ENCODE results near the gene CLCN7. TPM values are rescaled to one million over a fixed set of nuclear protein-coding genes. Genes with fewer than 3 reads are reported as not detected.

Gene CLCN7
- total and polyA plus RNA-seq, 2 of the 13 experiments (the other 11 are each of a cell fraction or from before 2014, with no cell fraction given), result 24.6 to 25.1 TPM

DNA sequence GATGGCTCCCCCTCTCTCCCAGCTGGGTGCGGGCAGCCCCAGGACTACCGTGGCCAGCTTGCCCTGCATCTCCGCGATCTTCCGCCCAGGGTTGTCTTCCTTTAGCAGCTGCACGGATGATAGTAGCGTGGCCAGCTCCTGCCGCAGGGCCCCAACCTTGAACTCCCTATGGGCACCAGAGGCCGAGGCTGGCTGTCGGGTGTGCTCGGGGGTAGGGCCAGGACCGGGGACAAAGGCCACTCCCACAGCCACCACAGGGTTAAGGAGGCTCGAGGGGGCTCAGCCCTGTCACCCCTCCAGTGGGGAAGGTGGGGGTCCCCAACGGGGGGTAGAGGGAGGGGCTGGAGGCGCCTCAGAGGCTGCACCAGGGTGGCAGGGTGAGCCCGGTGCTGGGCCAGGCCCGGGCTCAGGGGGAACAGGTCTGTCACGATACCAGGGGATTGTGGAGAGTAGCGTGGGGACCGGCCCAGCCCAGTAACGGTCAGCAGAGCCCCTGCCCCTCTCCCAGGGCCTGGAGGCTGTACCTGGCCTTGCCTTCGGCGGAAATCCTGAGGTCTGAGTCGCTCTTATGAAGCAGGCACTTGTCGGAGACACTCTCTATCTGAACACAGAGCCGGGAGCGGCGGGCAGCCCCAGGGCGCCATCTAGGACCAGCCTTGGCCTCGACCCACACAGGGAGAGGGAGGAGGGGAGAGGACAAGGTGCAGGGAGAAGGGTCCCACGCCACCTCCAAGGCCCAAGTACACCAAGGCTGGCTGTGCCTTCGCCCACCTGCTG is 38.7 kb downstream of the CLCN7 start (continued):
- TF ChIP-seq, protein P1, sequence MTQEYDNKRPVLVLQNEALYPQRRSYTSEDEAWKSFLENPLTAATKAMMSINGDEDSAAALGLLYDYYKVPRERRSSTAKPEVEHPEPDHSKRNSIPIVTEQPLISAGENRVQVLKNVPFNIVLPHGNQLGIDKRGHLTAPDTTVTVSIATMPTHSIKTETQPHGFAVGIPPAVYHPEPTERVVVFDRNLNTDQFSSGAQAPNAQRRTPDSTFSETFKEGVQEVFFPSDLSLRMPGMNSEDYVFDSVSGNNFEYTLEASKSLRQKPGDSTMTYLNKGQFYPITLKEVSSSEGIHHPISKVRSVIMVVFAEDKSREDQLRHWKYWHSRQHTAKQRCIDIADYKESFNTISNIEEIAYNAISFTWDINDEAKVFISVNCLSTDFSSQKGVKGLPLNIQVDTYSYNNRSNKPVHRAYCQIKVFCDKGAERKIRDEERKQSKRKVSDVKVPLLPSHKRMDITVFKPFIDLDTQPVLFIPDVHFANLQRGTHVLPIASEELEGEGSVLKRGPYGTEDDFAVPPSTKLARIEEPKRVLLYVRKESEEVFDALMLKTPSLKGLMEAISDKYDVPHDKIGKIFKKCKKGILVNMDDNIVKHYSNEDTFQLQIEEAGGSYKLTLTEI (CRISPR knock-in tag; conservative IDR thresholded peaks at IDR 0.05), result no peak
- TF ChIP-seq ZNF709 (CRISPR knock-in tag; IDR thresholded peaks at IDR 0.05), result no peak

DNA sequence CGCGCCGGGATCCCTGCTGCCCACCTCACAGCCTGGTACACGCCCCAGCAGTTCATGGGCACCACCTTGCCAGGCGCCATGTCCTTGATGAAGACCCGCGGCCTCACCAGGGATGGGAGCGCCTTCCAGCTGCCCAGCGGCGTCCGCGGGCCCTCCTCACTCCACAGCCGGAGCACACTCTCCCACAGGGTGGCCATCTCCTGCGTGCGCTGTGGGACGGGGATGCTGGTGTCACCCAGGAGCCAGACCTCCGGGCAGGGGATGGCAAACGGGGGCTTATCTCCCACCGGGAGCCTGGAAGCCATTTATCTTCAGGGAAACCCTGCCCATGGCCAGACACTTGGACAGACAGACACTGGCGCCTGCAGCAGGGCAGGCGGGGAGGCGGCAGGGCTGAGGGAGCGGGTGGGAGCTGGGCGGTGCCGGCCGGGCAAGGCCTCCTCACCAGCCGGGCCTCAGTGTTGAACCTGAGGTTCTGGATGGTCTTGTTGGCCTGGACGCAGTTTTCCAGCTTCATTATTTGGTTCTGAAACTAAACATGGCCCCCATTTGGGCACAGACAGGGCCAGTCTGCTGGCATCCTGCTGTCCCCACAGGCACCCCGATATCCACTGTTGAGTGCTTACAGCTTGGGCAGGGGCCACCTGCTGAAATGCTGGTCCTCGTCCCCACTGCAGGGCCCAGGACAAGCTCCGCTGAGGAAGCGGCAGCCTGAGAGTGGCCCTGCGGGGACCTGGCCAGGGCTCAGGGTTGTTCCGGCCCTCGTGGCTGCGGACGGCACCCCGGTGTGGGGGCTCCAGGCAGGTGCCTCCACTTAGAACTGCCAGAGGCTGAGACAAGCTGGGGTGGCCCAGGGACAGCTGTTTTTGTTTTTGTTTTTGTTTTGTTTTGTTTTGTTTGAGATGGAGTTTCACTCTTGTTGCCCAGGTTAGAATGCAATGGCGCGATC is 39.9 kb downstream of the CLCN7 start:
- no peak for FAIRE-seq
- CTCF ChIA-PET (ENCODE audit: low intra/inter-chr PET ratio, low total read pairs), result no interaction called here
- in situ Hi-C loops (cut with HindIII; ENCODE audit: extremely low pct_ligation_motif_present, low pct_unique_long_range_greater_than_20kb), result no loop called here

More for the DNA sequence above, 39.9 kb downstream of the CLCN7 start:
- Histone ChIP-seq H3K4me3 (replicated peaks in 1 of 3; ENCODE audit: insufficient read depth in 1 of 3, low read depth in 2 of 3, low read length in 3 of 3) (no peak overlapping the region), H3K4me1 (ENCODE audit: insufficient read depth, low read length) (peaks cover 72% of the 10 kb centered on the region), H2AFZ (ENCODE audit: low read length) (no peak overlapping the region), H3K79me2 (ENCODE audit: insufficient read depth, low read length) (no peaks in the 10 kb centered on the region), H3K36me3 (replicated peaks in 1 of 2; ENCODE audit: control insufficient read depth in 1 of 2, insufficient read depth in 2 of 2, low read length in 2 of 2) (no peaks in the 10 kb centered on the region), H4K20me1 (ENCODE audit: insufficient read depth, low read length) (no peaks in the 10 kb centered on the region), H3K27ac (ENCODE audit: extremely low read length, insufficient read depth, low read length) (no peak overlapping the region), H3K4me2 (ENCODE audit: low read depth, low read length) (no peak overlapping the region), H3K9me3 (ENCODE audit: low read length) (no peaks in the 10 kb centered on the region), H3K27me3 (ENCODE audit: control insufficient read depth in 1 of 2, insufficient read depth in 2 of 2, low read length in 2 of 2) (peaks cover 8 to 43% of the 10 kb centered on the region in 2 experiments), H3K9ac (ENCODE audit: insufficient read depth, low read depth, low read length) (no peak overlapping the region)
- TF ChIP-seq ZNF724P (CRISPR knock-in tag; IDR thresholded peaks at IDR 0.05; ENCODE audit: borderline replicate concordance) (no peak), HNRNPL (IDR thresholded peaks at IDR 0.05; ENCODE audit: low read depth, low read length) (no peak), MEIS1 (CRISPR knock-in tag; IDR thresholded peaks at IDR 0.05; ENCODE audit: borderline replicate concordance) (no peak), NFE2L2 (IDR thresholded peaks at IDR 0.05; ENCODE audit: low read length) (no peak), ZNF543 (CRISPR knock-in tag; IDR thresholded peaks at IDR 0.05) (no peak), HDAC6 (IDR thresholded peaks at IDR 0.05; ENCODE audit: low read depth, low read length) (no peak)
- TF ChIP-seq, protein P2, sequence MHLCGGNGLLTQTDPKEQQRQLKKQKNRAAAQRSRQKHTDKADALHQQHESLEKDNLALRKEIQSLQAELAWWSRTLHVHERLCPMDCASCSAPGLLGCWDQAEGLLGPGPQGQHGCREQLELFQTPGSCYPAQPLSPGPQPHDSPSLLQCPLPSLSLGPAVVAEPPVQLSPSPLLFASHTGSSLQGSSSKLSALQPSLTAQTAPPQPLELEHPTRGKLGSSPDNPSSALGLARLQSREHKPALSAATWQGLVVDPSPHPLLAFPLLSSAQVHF (CRISPR knock-in tag; IDR thresholded peaks at IDR 0.05), result no peak
- TF ChIP-seq, protein P3, sequence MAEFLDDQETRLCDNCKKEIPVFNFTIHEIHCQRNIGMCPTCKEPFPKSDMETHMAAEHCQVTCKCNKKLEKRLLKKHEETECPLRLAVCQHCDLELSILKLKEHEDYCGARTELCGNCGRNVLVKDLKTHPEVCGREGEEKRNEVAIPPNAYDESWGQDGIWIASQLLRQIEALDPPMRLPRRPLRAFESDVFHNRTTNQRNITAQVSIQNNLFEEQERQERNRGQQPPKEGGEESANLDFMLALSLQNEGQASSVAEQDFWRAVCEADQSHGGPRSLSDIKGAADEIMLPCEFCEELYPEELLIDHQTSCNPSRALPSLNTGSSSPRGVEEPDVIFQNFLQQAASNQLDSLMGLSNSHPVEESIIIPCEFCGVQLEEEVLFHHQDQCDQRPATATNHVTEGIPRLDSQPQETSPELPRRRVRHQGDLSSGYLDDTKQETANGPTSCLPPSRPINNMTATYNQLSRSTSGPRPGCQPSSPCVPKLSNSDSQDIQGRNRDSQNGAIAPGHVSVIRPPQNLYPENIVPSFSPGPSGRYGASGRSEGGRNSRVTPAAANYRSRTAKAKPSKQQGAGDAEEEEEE (CRISPR knock-in tag; IDR thresholded peaks at IDR 0.05; ENCODE audit: borderline replicate concordance), result no peak
- DNase-seq (ENCODE audit: low spot score), result no peak
- 95% methylated on average over 29 of the region's 40 CpGs for WGBS (ENCODE audit: low lambda C conversion rate)
- TSS peak; percentile 74 for BruUV-seq (replicated peaks)
- POLR2A ChIA-PET, result interaction anchor here (0.6 to 2.2 kb wide), 2 partner anchors 14 to 20 kb away, joined by 3 to 14 read pairs; partner anchors contain the start of genes UNKL and UQCC4
- ATAC-seq, result no peak
- intact Hi-C loops (cut with micrococcal nuclease; ENCODE audit: unreplicated experiment), result no loop called here
